WTC11 (cell line): Measurements from ENCODE around the gene MLH3. TPM values are rescaled to one million over a fixed set of nuclear protein-coding genes. Genes with fewer than 3 reads are reported as not detected.
A peak's percentile ranks its signal among the peaks of the same experiment; 100 is the strongest.

Experiments used
- ATAC-seq: fragments of 200-7000 bp; cut with Tn5 transposase; 2 replicates; pipeline ENCODE4 v1.10.0; 2021; ENCODE audit warnings: mild to moderate bottlenecking, moderate library complexity
- CTCF ChIA-PET: fragments of 300-600 bp; sonication (Branson Sonifier 250); formaldehyde crosslinking; loops from one replicate; lab custom pipeline; 2021; ENCODE audit warnings: antibody characterized with exemption; lab: Charles Lee
- POLR2A ChIA-PET: fragments of 350-600 bp; sonication (Branson Sonifier 250); formaldehyde crosslinking; loops from one replicate; lab custom pipeline; 2021; ENCODE audit warnings: antibody characterized with exemption; lab: Charles Lee
- DNase-seq: peaks from one replicate; pipeline ENCODE4 v3.0.0; 2021; ENCODE audit warnings: low spot score
- H3K27ac Mint-ChIP-seq: 2 replicates; pipeline ENCODE4 v1.8.0; 2021; ENCODE audit warnings: mixed read lengths
- H3K27me3 Mint-ChIP-seq: 2 replicates; pipeline ENCODE4 v1.8.0; 2021; ENCODE audit warnings: low read depth, mild to moderate bottlenecking, moderate library complexity, mixed read lengths
- H3K36me3 Mint-ChIP-seq: 2 replicates; pipeline ENCODE4 v1.8.0; 2021; ENCODE audit warnings: mixed read lengths
- H3K4me1 Mint-ChIP-seq: 2 replicates; pipeline ENCODE4 v1.8.0; 2022; ENCODE audit warnings: mixed read lengths
- H3K4me3 Mint-ChIP-seq: 2 replicates; pipeline ENCODE4 v1.8.0; 2021; ENCODE audit warnings: mild to moderate bottlenecking, moderate library complexity, mixed read lengths
- H3K9me3 Mint-ChIP-seq: 2 replicates; pipeline ENCODE4 v1.8.0; 2021; ENCODE audit warnings: mixed read lengths
- AR ChIP-seq: fragments of 250-450 bp; sonication (Bioruptor Pico); IDR thresholded peaks from 2 replicates; pipeline ENCODE4 v1.9.0; 2021; ENCODE audit warnings: mild to moderate bottlenecking
- ERG ChIP-seq: fragments of 250-450 bp; sonication (Bioruptor Pico); IDR thresholded peaks from 2 replicates; pipeline ENCODE4 v1.8.0; 2021; ENCODE audit warnings: mild to moderate bottlenecking
- ESRRA ChIP-seq: sonication (generic); formaldehyde crosslinking; IDR thresholded peaks from 2 replicates; pipeline ENCODE4 v1.8.1; 2022; ENCODE audit warnings: mild to moderate bottlenecking, missing genetic modification reagents, borderline replicate concordance
- ETV6 ChIP-seq: sonication (generic); formaldehyde crosslinking; IDR thresholded peaks from 2 replicates; pipeline ENCODE4 v1.8.1; 2022; ENCODE audit warnings: mild to moderate bottlenecking, missing genetic modification reagents
- FOXJ3 ChIP-seq: sonication (generic); formaldehyde crosslinking; IDR thresholded peaks from 2 replicates; pipeline ENCODE4 v1.9.0; 2021; ENCODE audit warnings: missing genetic modification reagents, mild to moderate bottlenecking, borderline replicate concordance
- FOXK1 ChIP-seq: sonication (generic); formaldehyde crosslinking; IDR thresholded peaks from 2 replicates; pipeline ENCODE4 v1.8.0; 2022; ENCODE audit warnings: mild to moderate bottlenecking, moderate library complexity, missing genetic modification reagents
- FOXP1 ChIP-seq: sonication (generic); formaldehyde crosslinking; IDR thresholded peaks from 2 replicates; pipeline ENCODE4 v1.8.0; 2022; ENCODE audit warnings: missing genetic modification reagents, mild to moderate bottlenecking, moderate library complexity, borderline replicate concordance
- GABPB1 ChIP-seq: sonication (generic); formaldehyde crosslinking; IDR thresholded peaks from 2 replicates; pipeline ENCODE4 v1.8.1; 2023; ENCODE audit warnings: mild to moderate bottlenecking, missing genetic modification reagents
- HMGXB4 ChIP-seq: sonication (generic); formaldehyde crosslinking; IDR thresholded peaks from 2 replicates; pipeline ENCODE4 v1.8.1; 2023; ENCODE audit warnings: mild to moderate bottlenecking, moderate library complexity, missing genetic modification reagents
- JAZF1 ChIP-seq: fragments of 250-450 bp; sonication (Bioruptor Pico); IDR thresholded peaks from 2 replicates; pipeline ENCODE4 v1.9.0; 2021; ENCODE audit warnings: moderate library complexity, mild to moderate bottlenecking, inconsistent platforms
- JUN ChIP-seq: sonication (generic); formaldehyde crosslinking; IDR thresholded peaks from 2 replicates; pipeline ENCODE4 v1.8.0; 2023; ENCODE audit warnings: mild to moderate bottlenecking, missing genetic modification reagents
- KAT7 ChIP-seq: sonication (generic); formaldehyde crosslinking; IDR thresholded peaks from 2 replicates; pipeline ENCODE4 v1.8.1; 2023; ENCODE audit warnings: missing genetic modification reagents, mild to moderate bottlenecking, borderline replicate concordance
- MLX ChIP-seq: sonication (generic); formaldehyde crosslinking; IDR thresholded peaks from 2 replicates; pipeline ENCODE4 v1.8.1; 2023; ENCODE audit warnings: mild to moderate bottlenecking, missing genetic modification reagents, moderate library complexity
- MXD4 ChIP-seq: fragments of 250-450 bp; sonication (Bioruptor Pico); IDR thresholded peaks from 2 replicates; pipeline ENCODE4 v1.8.0; 2021; ENCODE audit warnings: mild to moderate bottlenecking, moderate library complexity, borderline replicate concordance
- MYBL2 ChIP-seq: sonication (generic); formaldehyde crosslinking; IDR thresholded peaks from 2 replicates; pipeline ENCODE4 v1.8.1; 2023; ENCODE audit warnings: mild to moderate bottlenecking, moderate library complexity, missing genetic modification reagents
- NFATC4 ChIP-seq: fragments of 250-450 bp; sonication (Bioruptor Pico); IDR thresholded peaks from 2 replicates; pipeline ENCODE4 v1.9.0; 2021; ENCODE audit warnings: mild to moderate bottlenecking
- NFE2L1 ChIP-seq: sonication (generic); formaldehyde crosslinking; IDR thresholded peaks from 2 replicates; pipeline ENCODE4 v1.8.1; 2023; ENCODE audit warnings: missing genetic modification reagents
- NFYB ChIP-seq: sonication (generic); formaldehyde crosslinking; conservative IDR thresholded peaks from 2 replicates; pipeline ENCODE4 v1.8.0; 2022; ENCODE audit warnings: low read depth, missing genetic modification reagents
- RORB ChIP-seq: fragments of 250-450 bp; sonication (Bioruptor Pico); IDR thresholded peaks from 2 replicates; pipeline ENCODE4 v1.9.0; 2021; ENCODE audit warnings: mild to moderate bottlenecking
- SMAD3 ChIP-seq: sonication (generic); formaldehyde crosslinking; IDR thresholded peaks from 2 replicates; pipeline ENCODE4 v1.8.0; 2022; ENCODE audit warnings: missing genetic modification reagents, mild to moderate bottlenecking, borderline replicate concordance
- TEAD1 ChIP-seq: sonication (generic); formaldehyde crosslinking; IDR thresholded peaks from 2 replicates; pipeline ENCODE4 v1.8.0; 2022; ENCODE audit warnings: mild to moderate bottlenecking, missing genetic modification reagents
- TEAD4 ChIP-seq: sonication (generic); formaldehyde crosslinking; IDR thresholded peaks from 2 replicates; pipeline ENCODE4 v1.8.0; 2022; ENCODE audit warnings: mild to moderate bottlenecking, missing genetic modification reagents
- ZNF121 ChIP-seq: sonication (generic); formaldehyde crosslinking; IDR thresholded peaks from 2 replicates; pipeline ENCODE4 v1.8.0; 2023; ENCODE audit warnings: missing genetic modification reagents
- ZNF219 ChIP-seq: sonication (generic); formaldehyde crosslinking; IDR thresholded peaks from 2 replicates; pipeline ENCODE4 v1.8.0; 2023; ENCODE audit warnings: missing genetic modification reagents, mild to moderate bottlenecking, borderline replicate concordance
- ZNF232 ChIP-seq: sonication (generic); formaldehyde crosslinking; IDR thresholded peaks from 2 replicates; pipeline ENCODE4 v1.8.0; 2022; ENCODE audit warnings: mild to moderate bottlenecking, missing genetic modification reagents
- ZNF317 ChIP-seq: sonication (generic); formaldehyde crosslinking; IDR thresholded peaks from 2 replicates; pipeline ENCODE4 v1.8.1; 2023; ENCODE audit warnings: low read depth, mild to moderate bottlenecking, moderate library complexity, missing genetic modification reagents, borderline replicate concordance
- ZNF396 ChIP-seq: fragments of 250-450 bp; sonication (Bioruptor Pico); IDR thresholded peaks from 2 replicates; pipeline ENCODE4 v1.8.0; 2021; ENCODE audit warnings: mild to moderate bottlenecking, moderate library complexity, borderline replicate concordance
- total RNA-seq: library from RNA; stranded (reverse); gene quantifications from 3 replicates; pipeline ENCODE4 v1.2.3, GENCODE V29; 2021
- TF ChIP-seq, protein P1 (sequence below): sonication (generic); formaldehyde crosslinking; IDR thresholded peaks from 2 replicates; pipeline ENCODE4 v1.8.1; 2023; ENCODE audit warnings: mild to moderate bottlenecking, missing genetic modification reagents, moderate library complexity
- TF ChIP-seq, protein P2 (sequence below): sonication (generic); formaldehyde crosslinking; conservative IDR thresholded peaks from 2 replicates; pipeline ENCODE4 v1.8.1; 2022; ENCODE audit warnings: mild to moderate bottlenecking, missing genetic modification reagents

MLH3 gene
- total RNA-seq, 1 experiment from 2014 or later: 16.7 TPM

- POLR2A ChIA-PET: interaction anchor here (0.6 to 1.5 kb wide), 2 partner anchors 16 to 230 kb away, joined by 5 read pairs; no protein-coding TSS in a partner anchor
Observed at GRCh38 chr14:75064205-75064567, 12.9 kb upstream of the MLH3 start.

DNA sequence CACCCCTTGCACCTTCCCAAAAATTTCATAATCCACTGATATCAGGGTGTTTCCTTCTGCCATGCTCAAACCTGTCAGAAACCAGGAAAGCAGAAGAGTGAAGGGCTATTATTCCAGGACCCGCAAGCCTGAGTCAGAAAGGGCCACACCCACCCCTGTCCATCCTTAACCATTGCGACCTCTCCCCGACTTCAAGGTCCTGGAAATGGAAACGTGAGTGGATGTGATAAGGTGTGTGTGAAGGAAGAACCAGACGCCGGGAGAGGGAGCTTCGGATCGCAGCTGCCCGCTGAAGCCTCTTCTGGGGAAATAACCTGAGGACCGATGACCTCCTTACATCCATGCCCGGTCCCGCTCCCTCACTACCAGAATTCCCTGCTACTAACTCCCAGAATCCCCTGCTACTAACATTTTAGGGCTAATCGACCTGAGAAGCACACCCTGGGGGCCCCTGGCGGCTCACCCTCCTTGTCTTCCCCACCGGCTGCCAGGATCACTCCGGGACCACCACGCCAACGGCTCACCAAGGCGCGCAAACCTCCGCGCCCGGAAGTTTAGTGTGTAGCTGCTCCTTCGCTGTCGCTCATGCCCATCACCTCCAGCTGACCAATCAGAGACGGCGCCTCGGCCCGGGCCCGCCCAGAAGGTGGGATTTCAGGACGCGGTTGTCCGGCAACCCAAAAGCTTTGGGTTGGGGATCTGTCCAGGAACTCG is 12.4 kb upstream of the MLH3 start, which contains the start of gene ACYP1:
TSS of gene ACYP1 (minus strand) at position 534 of the 714 bp plus-strand sequence. CDS start at position 63, 471 bp downstream.
- POLR2A ChIA-PET: interaction anchor here (0.6 to 1.5 kb wide), 3 partner anchors 17 to 231 kb away, joined by 3 to 5 read pairs (median 5); no protein-coding TSS in a partner anchor
- Mint-ChIP-seq H3K27ac (peak within 1 kb of the TSS; percentile 79), H3K27me3 (no peaks in the 10 kb centered on the region), H3K9me3 (peaks cover 18% of the 10 kb centered on the region), H3K4me1 (peaks cover 13% of the 10 kb centered on the region), H3K36me3 (peaks cover 25% of the 10 kb centered on the region), H3K4me3 (peak within 1 kb of the TSS; percentile 96)
- CTCF ChIA-PET: interaction anchor here (0.5 to 3.1 kb wide), 17 partner anchors 12 to 514 kb away, joined by 3 to 29 read pairs (median 5); partner anchors contain the start of genes EIF2B2 and RPS6KL1
- DNase-seq (peak; percentile 97), ATAC-seq (peak; percentile 98)
- TF ChIP-seq JUN (CRISPR knock-in tag): no peak
- no peak for TF ChIP-seq ZNF317 (CRISPR knock-in tag)
- TF ChIP-seq HMGXB4 (CRISPR knock-in tag): 0 out of 2 replicates have a peak, but pooled peaks have one; percentile 34
- no peak for TF ChIP-seq ZNF121 (CRISPR knock-in tag)
- TF ChIP-seq GABPB1 (CRISPR knock-in tag): no peak
- no peak for TF ChIP-seq TEAD4 (CRISPR knock-in tag)
- no peak for TF ChIP-seq MYBL2 (CRISPR knock-in tag)
- TF ChIP-seq, protein P1, sequence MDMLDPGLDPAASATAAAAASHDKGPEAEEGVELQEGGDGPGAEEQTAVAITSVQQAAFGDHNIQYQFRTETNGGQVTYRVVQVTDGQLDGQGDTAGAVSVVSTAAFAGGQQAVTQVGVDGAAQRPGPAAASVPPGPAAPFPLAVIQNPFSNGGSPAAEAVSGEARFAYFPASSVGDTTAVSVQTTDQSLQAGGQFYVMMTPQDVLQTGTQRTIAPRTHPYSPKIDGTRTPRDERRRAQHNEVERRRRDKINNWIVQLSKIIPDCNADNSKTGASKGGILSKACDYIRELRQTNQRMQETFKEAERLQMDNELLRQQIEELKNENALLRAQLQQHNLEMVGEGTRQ (CRISPR knock-in tag): no peak
- no peak for TF ChIP-seq FOXP1 (CRISPR knock-in tag)
- TF ChIP-seq MXD4 (CRISPR knock-in tag): no peak
- TF ChIP-seq NFATC4 (CRISPR knock-in tag): no peak
- TF ChIP-seq JAZF1 (CRISPR knock-in tag): no peak
- TF ChIP-seq TEAD1 (CRISPR knock-in tag): no peak
- no peak for TF ChIP-seq ZNF396 (CRISPR knock-in tag)
- TF ChIP-seq, protein P2, sequence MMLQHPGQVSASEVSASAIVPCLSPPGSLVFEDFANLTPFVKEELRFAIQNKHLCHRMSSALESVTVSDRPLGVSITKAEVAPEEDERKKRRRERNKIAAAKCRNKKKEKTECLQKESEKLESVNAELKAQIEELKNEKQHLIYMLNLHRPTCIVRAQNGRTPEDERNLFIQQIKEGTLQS: no peak
- no peak for TF ChIP-seq AR (CRISPR knock-in tag)
- peak; percentile 89 for TF ChIP-seq NFYB (CRISPR knock-in tag)
- TF ChIP-seq MLX (CRISPR knock-in tag): no peak
- TF ChIP-seq FOXK1 (CRISPR knock-in tag): no peak
- TF ChIP-seq ESRRA: no peak
- no peak for TF ChIP-seq RORB (CRISPR knock-in tag)
- no peak for TF ChIP-seq SMAD3 (CRISPR knock-in tag)
- TF ChIP-seq ERG (CRISPR knock-in tag): no peak

More at GRCh38 chr14:75064205-75064567, 12.9 kb upstream of the MLH3 start:
- ATAC-seq (no peak), DNase-seq (no peak)
- H3K4me3 Mint-ChIP-seq: peak overlapping the region; percentile 96
- CTCF ChIA-PET: interaction anchor here (0.5 to 3.1 kb wide), 17 partner anchors 12 to 513 kb away, joined by 3 to 29 read pairs (median 5); partner anchors contain the start of genes EIF2B2 and RPS6KL1
- H3K36me3 Mint-ChIP-seq: peaks cover 24% of the 10 kb centered on the region
- peaks cover 18% of the 10 kb centered on the region for H3K9me3 Mint-ChIP-seq
- H3K27ac Mint-ChIP-seq: peak overlapping the region; percentile 79
- no peak for TF ChIP-seq NFE2L1 (CRISPR knock-in tag)
- no peak for TF ChIP-seq ETV6 (CRISPR knock-in tag)
- no peak for TF ChIP-seq KAT7 (CRISPR knock-in tag)
- TF ChIP-seq ZNF219 (CRISPR knock-in tag): no peak
- no peak for TF ChIP-seq ZNF232 (CRISPR knock-in tag)
- TF ChIP-seq FOXJ3 (CRISPR knock-in tag): no peak
- TF ChIP-seq NFYB (CRISPR knock-in tag): no peak
- TF ChIP-seq TEAD1 (CRISPR knock-in tag): no peak
- no peaks in the 10 kb centered on the region for H3K27me3 Mint-ChIP-seq
- peaks cover 12% of the 10 kb centered on the region for H3K4me1 Mint-ChIP-seq
